HG02571 (cell line): Measurements from ENCODE around the gene CCT5.

Experiments used
- ATAC-seq: cut with Tn5 transposase; IDR thresholded peaks from one replicate; pipeline ENCODE4 v1.9.1; 2021; ENCODE audit warnings: mild to moderate bottlenecking, moderate library complexity; ENCODE audit not compliant: unreplicated experiment

Gene CCT5

DNA sequence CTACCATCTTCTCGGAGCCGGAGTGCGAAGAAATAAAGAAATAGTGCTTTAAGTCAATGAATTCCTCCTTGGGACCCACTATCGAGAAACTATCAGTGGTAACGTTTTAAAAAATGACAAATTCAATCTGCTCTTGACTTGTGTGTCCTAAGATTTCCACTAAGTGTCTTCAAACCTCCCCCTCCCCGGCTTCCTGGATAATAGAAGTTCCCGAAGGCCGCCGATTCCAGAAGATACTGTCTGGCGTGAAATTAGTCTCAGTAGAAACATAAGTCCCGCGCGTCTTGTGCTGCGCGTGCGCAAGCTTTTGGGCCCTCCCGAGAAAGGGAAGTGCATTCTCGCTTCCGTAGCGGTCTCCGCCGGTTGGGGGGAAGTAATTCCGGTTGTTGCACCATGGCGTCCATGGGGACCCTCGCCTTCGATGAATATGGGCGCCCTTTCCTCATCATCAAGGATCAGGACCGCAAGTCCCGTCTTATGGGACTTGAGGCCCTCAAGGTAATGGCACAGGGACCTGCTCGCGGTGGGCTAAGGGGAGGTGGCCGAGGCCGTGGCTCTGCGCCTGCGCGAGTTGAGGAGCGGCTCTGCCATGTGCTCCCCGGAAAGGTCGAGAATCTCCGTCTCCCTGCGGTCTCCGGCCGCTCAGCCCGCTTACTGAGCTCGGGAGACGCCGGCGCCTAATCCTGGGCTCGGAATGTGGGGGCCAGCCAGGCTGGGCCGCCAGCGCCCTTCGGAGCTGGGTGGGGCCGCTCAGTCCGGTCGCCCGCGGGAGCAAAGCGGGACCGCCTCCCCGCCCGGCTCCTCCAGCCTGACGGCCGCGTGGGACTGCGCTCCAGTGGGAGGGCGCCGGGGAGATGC is at the start of gene CCT5:
Gene CCT5, plus strand, starts transcription at position 333 of the 858 bp plus-strand sequence. Its CDS starts 61 bp downstream, at position 394.
- ATAC-seq, result peak; percentile 77

DNA sequence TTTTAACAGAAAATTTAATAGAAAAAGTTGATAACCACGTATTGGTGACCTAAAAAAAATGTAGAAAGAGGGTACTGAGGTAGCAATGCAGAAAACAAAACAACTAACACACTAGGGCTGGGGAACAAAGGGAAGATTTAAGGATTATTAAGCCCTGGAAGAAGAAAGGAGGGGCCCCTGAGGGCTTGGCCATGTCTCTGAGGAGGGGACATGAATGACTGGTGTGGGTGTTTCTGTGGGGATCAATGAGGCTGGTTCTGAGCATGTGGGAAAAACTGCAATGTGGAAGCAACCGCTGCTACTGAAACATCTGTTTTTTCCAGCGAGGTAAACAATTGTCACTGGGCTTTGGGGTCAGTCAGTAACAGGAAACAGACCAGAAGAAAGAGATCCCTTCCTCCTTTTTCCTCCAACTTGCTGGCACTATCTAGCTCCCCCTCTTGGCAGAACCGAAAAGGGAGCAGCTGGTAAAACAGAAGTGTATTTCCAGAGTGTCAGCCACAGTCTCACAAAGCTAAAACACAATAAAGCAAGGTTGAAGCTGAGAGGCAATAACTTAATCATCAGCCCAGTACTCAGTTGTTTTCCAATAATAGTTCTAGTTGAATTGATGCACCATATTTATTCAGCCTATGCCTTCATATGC is 48.7 kb upstream of the CCT5 start:
- ATAC-seq, result no peak

GRCh38 chr5:10202089-10202910 is 47.8 kb upstream of the CCT5 start:
- no peak for ATAC-seq

DNA sequence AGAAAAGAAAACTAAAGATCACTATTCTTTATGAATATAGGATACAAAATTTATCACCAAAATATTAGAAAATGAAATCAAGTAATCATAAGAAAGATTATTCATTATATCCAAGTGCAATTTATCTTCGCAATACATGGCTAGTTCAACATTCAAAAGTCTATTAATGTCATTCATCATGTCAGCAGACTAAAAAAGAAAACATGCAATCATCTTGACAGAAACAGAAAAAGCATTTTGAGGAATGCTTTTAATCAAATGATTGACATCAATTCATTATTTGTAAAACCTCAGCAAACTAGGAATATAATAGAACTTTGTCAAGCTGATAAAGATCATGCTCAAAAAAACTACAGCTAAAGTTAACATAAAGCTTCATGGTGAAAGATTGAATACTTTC is 41.1 kb upstream of the CCT5 start:
- ATAC-seq, result no peak

GRCh38 chr5:10213316-10213715 is 36.8 kb upstream of the CCT5 start:
- no peak for ATAC-seq

DNA sequence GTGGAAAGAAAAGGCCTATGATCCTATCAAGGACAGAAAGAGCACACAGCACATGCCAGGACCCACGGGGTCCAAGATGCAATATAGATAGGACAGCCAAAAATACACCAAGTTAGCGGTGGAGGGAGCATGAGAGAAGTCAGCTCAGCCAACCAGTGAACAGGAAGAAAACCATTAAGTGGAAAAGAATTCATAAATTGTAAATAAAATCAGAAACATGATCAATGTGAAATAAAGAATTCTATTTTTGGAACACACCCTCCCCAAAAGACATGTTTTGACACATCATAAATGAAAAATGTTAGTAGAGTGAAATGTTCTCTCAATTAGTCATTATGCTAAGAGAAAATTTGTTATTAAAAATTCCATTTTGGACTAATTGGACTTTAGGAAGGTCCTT is 36.0 kb upstream of the CCT5 start:
- no peak for ATAC-seq

DNA sequence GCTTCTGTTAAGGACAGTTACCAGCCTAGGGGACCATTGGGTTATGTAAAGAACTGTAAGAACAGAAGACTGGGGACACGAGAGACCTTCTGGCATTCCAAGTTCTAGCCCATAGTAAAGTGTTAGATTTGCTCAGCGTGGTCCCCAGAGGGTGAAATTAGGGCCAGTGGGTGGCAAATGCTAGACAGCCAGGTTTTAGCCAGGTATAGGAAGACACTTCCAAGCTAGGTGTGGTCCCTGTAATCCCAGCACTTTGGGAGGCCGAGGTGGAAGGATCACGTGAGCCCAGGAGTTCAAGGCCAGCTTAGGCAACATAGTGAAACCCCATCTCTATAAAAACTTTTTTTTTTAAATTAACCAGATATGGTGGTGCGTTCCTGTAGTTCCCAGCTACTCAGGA is 34.7 kb upstream of the CCT5 start:
- ATAC-seq, result no peak

DNA sequence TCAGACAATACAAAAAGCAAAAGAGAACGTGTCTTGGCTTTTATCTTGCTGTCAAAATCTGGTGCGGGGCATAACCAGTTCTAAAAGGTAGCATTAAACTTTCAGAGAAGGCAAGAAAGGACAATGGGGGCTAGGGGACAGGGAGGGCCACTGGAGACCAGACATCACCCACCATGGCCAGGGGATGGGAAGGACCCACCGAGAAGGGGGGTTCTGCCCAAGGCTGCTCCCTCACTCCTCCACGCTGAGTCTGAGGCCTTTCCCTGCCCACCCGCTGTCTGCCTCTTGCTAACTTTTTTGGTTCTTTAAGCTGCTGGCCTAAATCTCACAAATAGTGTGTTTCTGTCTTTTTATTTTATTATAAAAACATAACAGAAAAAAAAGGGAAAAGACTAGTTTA is 34.0 kb upstream of the CCT5 start:
- no peak for ATAC-seq

- no peak for ATAC-seq
Measured at GRCh38 chr5:10218658-10219057, 31.4 kb upstream of the CCT5 start.

DNA sequence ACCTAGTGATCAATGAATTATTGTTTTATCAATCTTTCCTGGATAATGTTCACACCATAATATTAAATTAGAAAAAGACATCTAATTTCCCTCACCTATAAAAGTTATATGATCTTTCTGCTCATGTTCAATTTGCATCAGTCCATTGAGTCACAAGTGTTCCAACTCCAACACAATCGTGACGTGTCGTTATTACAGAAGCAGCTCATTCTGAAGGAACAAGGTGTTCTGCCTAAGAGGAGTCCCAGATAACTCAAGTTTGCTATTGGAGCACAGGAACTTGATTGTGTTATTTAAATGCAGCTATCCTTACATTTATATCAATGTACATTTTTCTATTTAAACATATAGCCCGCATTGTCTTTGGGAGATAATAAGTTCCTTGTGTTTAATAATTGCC is 31.0 kb upstream of the CCT5 start:
- no peak for ATAC-seq

DNA sequence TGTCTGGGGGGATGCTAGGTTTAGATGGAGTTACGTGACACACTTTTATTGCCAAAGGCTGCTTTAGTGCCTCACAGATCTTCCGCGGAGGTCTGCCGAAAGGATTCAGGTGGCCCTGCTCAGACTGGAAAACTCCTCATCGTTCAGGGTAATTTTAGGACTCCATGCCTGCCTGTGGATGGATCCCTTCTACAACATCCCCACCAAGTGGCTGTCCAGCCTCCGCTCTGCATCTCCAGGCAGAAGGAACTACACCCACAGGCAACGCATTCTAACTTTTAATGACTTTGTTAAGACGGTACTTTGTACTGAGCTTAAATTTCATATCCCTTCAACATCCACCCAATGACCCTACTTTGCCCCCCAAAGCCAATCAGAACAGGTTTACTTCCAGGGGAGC is 29.8 kb upstream of the CCT5 start:
- ATAC-seq, result no peak

DNA sequence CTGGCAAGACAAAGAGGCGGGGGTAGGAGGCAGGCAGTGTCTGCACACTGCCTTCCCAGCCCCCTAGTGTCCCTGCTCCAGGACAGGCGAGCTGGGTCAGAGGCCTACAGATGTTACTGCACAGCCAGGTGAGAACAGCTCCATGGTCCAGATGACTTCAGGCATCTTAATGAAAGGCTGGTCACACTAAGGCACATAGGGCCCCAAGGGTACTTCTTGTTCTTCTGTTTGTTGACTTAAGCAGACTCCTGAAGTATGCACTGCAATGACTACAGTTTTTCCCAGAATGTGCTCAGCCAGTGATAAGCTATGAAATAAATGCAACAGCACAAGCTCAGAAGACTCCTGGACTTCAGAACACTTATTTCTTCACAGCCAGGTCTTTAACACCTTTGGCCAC is 27.8 kb upstream of the CCT5 start:
- ATAC-seq, result no peak

DNA sequence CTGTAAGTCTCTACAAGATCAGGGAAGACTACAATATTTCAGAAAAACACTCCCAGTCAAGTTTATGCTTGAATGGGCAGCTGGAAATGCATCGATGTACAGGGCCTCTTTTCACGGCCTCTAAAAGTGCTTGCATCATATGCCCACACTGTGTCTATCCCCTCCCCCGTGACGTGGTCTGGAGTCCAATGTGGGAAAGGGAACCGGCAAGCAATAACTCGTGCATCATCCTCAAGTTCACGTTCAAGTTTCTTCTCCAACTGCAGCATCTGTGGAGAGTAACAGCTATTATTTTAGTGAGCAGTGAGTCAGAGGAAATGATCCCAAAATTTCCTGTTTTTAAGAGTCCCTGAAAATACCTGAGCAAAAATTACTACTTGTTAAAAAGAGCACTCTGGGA is 22.7 kb upstream of the CCT5 start:
- no peak for ATAC-seq

- no peak for ATAC-seq
Measured at GRCh38 chr5:10228288-10228687, 21.8 kb upstream of the CCT5 start.

GRCh38 chr5:10229306-10230048 is 20.6 kb upstream of the CCT5 start:
- ATAC-seq, result no peak

- no peak for ATAC-seq
Measured at GRCh38 chr5:10232386-10232785, 17.7 kb upstream of the CCT5 start.

GRCh38 chr5:10233011-10233410 is 17.1 kb upstream of the CCT5 start:
- no peak for ATAC-seq

DNA sequence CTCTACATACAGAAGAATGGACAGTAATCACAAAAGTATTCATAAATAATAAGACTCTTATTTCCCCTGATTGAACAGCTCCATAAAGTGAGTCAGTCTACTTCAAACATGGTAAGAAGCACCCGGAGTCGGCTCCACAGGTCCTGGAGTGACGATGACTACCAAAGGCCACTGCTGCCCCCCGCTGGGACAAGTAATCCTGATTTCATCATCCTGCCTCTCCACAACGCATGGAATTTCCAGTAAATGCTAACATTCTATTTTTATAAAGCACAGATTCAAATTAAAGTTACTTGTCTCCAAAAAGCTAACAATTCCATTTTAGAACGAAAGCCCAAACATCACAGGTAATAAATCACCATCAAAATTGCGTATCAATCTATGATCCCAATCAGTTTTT is 16.6 kb upstream of the CCT5 start:
- ATAC-seq, result no peak

- ATAC-seq, result no peak
Measured at GRCh38 chr5:10235350-10235749, 14.7 kb upstream of the CCT5 start.

- ATAC-seq, result no peak
Measured at GRCh38 chr5:10243660-10244240, 6.3 kb upstream of the CCT5 start.
